ENCODE results near the gene MPHOSPH8.
A peak's percentile ranks its signal among the peaks of the same experiment; 100 is the strongest.

MPHOSPH8 gene, protein sequence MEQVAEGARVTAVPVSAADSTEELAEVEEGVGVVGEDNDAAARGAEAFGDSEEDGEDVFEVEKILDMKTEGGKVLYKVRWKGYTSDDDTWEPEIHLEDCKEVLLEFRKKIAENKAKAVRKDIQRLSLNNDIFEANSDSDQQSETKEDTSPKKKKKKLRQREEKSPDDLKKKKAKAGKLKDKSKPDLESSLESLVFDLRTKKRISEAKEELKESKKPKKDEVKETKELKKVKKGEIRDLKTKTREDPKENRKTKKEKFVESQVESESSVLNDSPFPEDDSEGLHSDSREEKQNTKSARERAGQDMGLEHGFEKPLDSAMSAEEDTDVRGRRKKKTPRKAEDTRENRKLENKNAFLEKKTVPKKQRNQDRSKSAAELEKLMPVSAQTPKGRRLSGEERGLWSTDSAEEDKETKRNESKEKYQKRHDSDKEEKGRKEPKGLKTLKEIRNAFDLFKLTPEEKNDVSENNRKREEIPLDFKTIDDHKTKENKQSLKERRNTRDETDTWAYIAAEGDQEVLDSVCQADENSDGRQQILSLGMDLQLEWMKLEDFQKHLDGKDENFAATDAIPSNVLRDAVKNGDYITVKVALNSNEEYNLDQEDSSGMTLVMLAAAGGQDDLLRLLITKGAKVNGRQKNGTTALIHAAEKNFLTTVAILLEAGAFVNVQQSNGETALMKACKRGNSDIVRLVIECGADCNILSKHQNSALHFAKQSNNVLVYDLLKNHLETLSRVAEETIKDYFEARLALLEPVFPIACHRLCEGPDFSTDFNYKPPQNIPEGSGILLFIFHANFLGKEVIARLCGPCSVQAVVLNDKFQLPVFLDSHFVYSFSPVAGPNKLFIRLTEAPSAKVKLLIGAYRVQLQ

DNA sequence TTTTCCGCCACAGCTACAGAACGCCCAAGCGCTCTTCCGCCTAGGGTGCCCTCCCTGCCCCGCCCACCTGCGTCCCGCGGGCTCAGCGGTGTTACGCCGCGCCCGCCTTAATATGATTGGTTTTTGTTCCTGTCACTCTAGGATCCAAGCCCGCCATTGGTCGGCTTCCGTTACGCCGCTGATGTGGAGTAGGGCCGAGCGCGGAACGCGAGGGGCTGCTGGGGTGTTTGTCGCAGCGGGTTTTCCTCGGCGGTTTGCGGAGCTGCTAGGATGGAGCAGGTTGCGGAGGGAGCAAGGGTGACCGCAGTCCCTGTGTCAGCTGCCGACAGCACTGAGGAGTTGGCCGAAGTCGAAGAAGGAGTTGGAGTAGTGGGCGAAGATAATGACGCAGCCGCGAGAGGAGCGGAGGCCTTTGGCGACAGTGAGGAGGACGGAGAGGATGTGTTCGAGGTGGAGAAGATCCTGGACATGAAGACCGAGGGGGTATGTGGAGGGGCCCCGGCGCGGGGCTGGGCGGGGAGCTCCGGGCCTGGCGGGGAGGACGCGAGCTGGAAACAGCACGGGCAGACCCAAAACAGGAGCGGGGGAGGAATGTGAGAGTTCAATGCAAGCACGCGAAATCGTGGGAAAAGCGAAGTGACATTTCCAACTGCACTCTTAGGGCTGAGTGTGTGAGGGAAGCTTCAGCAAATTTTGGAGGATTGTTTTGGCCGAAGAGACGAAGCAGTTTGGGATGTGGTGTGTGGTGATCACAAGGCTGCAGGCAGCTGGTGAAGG is at the start of gene MPHOSPH8:
Gene MPHOSPH8, plus strand, starts transcription at position 181 of the 777 bp plus-strand sequence. Its CDS starts 90 bp downstream, at position 271.
- peak; percentile 57 for DNase-seq

GRCh38 chr13:19586904-19587634 is 46.4 kb upstream of the MPHOSPH8 start:
- DNase-seq = peak; percentile 78

DNA sequence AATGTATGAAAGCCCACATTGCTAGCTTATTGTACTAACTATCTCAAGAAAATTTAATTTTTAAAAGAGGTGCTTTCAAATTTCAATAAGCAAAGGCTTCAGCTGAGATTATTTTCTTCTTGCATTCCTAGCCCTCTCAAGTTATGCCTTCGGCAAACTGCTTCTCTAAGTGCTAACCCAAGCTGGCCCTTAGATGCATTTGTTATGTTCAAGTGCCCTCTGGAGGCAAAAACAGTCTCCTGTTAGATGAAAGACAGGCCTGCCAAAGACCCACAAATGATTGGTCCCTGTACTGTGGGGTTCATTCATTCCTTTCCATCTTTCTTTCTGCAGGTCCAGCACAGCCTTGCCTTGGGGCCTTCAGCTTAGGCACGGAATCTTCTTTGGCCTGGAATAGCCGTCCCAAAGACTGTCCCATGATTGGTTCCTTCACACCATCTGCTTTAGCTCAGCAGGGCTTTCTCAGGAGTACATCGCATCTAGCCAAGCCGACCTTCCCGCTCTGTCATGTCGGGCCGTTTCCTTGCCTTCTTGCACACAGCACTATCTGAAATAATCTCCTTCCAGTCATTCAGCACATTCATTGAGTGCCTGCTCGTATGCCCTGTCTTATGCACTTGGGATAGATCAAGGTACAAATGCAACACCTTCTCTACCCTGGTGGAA is 45.7 kb upstream of the MPHOSPH8 start:
- no peak for DNase-seq

DNA sequence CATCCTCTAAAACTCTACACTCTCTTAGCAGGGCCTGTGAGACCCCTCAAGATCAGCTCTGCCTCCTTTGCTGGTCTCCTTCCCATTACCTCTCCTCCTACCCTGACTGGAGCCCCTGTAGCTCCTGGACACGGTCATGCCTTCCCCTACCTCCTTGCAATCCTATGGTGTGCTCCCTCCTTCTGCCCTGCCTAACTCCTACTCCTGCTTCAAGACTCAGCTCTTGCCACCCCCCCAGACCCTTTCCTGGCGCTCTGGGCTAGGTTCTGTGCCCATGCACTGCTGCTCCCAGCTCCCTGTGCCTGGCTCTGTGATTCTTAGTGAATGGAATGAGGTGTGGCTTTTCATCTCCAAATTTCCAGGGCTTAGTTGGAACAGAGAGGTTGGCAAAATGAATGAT is 44.1 kb upstream of the MPHOSPH8 start:
- DNase-seq = no peak

DNA sequence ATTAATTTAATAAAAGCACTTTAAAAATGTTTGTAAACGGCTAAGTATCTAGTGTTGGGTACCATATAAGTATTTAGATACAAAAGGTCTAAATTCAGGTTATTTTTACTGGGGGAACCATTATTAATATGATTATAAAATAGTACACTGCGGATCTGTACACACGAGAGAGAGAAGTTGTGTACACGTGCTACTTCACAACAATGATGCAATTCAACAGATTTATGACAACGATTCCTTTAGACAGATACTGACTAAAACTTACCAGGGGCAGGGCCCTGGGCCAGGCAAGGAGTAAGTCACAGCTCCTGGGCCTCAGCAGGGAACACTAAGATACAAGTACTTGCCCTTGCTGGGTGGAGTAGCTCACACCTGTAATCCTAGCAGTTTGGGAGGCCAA is 43.0 kb upstream of the MPHOSPH8 start:
- no peak for DNase-seq

- no peak for DNase-seq
Measured at GRCh38 chr13:19591864-19592263, 41.6 kb upstream of the MPHOSPH8 start.

DNA sequence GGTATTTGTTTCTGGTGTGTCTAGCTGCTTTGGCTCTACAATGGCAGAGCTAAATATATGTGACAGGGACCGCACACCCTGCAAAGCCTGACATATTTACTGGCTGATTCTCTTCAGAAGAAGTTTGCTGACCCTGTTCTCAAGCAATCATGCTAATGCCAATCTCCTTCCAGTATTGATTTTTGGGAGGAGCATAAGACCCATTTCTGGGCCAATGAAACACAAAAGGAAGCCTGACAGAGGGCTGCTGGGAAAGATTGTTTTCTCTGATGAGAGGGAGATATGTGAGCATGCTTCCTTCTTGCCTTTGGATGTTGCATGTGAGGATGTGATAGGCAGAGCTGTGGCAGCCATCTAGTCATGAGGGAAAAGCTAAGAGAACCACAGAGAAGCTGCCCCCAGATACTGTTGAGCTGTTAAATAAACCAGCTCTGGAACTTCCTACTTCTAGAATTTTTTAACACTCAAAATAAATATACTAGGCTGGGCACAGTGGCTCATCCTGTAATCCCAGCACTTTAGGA is 40.7 kb upstream of the MPHOSPH8 start:
- DNase-seq = no peak

DNA sequence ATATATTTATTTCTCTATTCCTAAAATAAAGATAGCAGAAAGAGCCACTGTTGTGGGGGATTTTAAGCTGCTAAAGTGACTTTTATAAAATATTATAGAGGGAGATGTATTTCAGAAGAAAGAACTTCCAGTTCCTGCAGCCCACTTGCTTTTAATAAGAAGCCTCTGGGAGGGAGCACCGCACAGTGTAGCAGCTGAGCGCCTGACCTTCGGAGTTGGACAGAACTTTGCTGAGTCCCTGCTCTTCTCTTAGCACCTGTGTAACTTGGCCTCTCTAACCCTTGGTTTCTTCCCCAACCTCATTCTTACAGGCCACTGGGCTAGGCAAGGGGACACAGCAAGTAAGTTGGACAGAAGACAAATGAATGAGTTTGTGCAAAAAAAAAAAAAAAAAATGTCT is 37.4 kb upstream of the MPHOSPH8 start:
- DNase-seq = no peak

DNA sequence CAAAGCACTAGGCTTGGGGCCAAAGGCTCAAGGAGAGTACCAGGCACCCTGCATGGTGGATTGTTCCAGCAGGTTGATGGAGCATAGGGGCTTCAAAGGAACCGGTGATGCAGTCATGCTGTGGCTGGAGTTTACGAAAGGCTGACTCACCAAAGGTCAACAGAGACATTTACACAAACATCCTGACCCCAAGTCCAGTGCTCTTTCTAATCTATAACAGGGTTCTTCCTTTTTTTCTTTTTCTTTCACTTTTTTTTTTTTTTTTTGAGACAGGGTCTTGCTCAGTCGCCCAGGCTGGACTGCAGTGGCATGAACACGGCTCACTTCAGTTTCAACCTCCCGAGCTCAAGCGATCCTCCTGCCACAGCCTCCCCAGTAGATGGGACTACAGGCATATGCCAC is 36.5 kb upstream of the MPHOSPH8 start:
- no peak for DNase-seq

DNA sequence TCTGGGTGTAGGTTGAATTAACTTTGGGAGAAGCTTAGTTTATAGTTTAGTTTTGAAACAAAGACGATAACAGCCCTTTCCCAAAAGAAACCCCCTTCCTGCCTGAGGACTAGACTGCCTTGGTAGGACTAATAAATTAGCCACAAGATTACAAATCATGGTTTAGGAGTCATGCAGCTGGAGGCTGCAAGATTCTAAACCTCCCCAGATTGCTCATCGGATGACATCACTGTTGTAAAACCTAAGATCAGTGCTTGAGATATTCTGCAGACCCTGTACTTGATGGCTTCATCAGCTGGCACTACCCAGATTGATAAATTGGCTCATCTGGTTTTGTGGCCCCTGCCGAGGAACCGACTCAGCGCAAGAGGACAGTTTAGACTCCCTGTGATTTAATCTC is 35.9 kb upstream of the MPHOSPH8 start:
- no peak for DNase-seq

DNA sequence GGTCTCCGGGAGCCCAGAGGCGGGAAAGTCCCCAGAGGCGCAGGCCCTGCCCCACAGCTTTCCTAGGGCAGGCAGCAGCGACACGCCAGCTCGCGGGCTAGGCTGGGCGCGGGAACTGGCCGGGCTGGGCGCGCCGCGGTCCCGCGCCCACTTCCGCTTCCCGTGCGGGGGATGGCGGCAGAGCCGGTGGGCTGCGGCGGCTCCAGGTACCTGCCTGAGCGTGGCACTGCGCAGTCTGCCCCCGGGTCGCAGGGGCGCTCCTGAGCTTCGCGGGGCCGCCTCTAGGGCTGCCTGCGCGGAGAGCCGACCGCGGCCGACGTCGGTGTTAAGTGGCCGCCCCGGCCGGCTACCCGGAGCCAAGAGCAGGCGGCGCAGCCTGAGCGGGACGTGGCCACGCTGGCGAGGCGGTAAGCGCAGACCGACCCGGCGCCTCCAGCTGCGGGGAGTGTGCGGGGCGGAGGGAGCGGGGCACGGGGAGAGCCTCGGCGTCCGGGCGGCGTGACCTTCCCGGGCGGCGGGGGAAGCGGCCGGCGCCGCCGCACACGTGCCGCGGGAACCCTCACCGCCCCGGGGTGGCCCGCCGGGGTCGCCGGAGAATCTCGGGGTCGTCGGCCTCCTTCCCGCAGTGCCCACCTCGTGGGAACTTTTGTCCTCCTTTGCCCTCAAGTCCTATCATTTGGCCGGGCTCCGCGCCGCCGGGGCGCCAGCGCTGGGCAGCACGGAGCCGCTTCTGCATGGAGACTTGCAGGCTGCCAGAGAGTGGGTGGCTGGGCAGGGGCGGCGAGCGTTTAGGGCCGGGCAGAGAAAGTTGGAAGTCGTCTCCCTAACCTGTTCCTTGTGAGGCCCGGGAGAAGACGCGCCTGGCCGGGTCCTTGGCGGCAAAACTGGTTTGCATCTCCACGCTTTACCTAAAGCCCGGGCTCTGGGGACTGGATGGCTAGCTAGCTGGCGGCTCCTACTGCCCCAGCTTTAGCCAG is 31.4 kb upstream of the MPHOSPH8 start:
- no peak for DNase-seq

GRCh38 chr13:19604306-19604705 is 29.2 kb upstream of the MPHOSPH8 start:
- DNase-seq = no peak

DNA sequence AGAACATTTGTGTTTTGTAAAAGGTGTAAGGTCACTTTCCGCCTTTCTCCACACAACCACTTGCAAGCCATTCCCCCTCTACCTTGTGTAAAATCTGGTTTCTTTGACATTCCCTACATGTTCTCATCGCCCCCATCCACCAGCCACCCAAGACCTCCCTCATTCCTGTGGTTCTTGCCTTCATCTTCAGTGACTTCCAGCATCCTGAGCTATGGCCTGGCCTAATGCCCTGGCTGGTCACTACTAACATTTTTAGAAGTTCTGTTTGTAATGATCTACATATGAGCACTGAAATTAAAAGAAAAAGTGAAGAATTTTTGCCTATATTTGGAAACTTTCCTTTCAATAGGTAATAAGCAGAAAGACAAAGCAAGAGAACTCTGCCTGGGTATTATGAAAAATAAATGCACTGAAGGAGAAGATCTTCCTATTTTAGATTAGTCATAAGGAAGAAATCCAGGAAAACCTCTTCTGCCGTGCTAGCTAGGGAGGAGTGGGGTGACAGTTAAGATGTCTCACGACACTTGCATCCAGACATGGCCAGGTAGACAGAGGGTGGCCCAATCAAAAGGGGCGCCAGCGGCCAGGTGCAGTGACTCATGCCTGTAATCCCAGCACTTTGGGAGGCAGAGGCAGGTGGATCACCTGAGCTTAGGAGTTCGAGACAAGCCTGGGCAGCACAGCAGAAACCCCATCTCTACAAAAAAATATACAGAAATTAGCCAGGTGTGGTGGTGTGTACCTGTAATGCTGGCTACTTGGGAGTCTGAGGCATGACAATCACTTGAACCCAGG is 28.1 kb upstream of the MPHOSPH8 start:
- no peak for DNase-seq

- no peak for DNase-seq
Measured at GRCh38 chr13:19606152-19606551, 27.3 kb upstream of the MPHOSPH8 start.

- no peak for DNase-seq
Measured at GRCh38 chr13:19606737-19607136, 26.7 kb upstream of the MPHOSPH8 start.

DNA sequence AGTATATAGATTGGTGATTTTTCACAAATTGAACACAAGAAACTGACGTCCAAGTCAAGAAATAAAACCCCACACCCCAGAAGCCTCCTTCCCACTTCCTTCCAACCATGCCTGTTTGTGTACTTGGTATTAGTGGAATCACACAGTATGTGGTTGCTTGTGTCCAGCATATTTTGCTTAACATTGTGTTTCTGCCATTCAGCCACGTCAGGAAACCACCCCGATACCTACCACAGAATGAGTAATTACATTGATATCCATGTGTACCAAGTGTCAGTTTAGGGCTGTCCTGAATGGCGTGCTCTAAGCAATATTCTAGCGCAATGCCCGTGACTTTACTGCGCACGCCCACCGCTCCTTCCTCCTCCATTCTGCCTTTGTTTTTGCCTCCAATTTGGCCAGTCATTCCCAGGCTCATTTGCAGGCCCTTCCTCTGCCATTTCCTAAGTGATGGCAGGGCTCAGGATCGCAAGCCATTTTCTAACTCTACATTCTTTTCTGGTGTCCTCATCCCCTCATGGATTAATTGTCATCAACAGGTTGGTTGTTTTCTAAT is 25.9 kb upstream of the MPHOSPH8 start:
- no peak for DNase-seq

DNA sequence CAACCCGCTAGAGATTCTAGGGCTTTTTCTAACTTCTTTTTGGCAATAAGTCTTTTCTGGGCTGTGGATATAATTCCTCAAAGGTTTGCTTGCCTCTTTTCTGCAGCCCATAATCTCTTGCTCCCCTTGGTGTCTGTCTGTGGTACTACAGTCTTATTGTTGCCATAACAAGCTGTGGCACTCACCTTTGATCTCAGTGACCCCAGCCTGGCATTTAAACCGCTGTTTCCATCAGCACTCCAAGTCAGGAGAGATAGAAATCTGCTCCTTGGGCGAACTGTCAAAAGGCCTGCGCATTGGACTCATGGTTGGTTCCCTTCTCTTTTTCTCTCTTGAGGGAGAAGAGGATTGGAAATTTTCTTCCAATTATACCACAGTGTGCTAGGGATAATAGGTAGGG is 14.5 kb upstream of the MPHOSPH8 start:
- no peak for DNase-seq

GRCh38 chr13:19622193-19622592 is 11.3 kb upstream of the MPHOSPH8 start:
- DNase-seq = no peak

- no peak for DNase-seq
Measured at GRCh38 chr13:19624265-19624664, 9.2 kb upstream of the MPHOSPH8 start.

Measured in SIG-M5 (cell line).